H1 (cell line): ENCODE data around the gene RPL36A. TPM values are rescaled to one million over a fixed set of nuclear protein-coding genes. Genes with fewer than 3 reads are reported as not detected.

ENCODE experiments used
- CTCF ChIA-PET: fragments of 300-600 bp; sonication (Branson Sonifier 250); formaldehyde crosslinking; loops from one replicate; lab custom pipeline; 2021; ENCODE audit not compliant: partially characterized antibody; lab: Charles Lee
- POLR2A ChIA-PET: fragments of 300-600 bp; sonication (Branson Sonifier 250); formaldehyde crosslinking; loops from one replicate; lab custom pipeline; 2021; ENCODE audit warnings: inconsistent platforms; ENCODE audit not compliant: partially characterized antibody; lab: Charles Lee
- DNase-seq, 2 experiments: peaks; one replicate each; pipeline versions ENCODE4 v3.0.0 to v3.0.0-alpha.2; 2010 to 2022; ENCODE audit warnings: low spot score in 2 of 2, low read depth in 1 of 2, mixed read lengths in 1 of 2
- FAIRE-seq: peaks from 2 replicates; lab custom pipeline; 2011; peaks lifted over from hg19 to GRCh38; lab: Jason Lieb, UNC
- H2AFZ ChIP-seq: 2 replicates; pipeline ENCODE4 v1.8.1; 2012; ENCODE audit warnings: low read length, inconsistent platforms
- H2AK5ac ChIP-seq: 2 replicates; pipeline ENCODE4 v1.6.1; 2013; ENCODE audit warnings: low read depth, low read length
- H2BK120ac ChIP-seq: replicated peaks from 2 replicates; pipeline ENCODE3; 2013; ENCODE audit warnings: low read depth, low read length, inconsistent platforms
- H2BK12ac ChIP-seq: 2 replicates; pipeline ENCODE4 v1.6.1; 2013; ENCODE audit warnings: low read depth, low read length
- H2BK15ac ChIP-seq: 2 replicates; pipeline ENCODE4 v1.6.1; 2013; ENCODE audit warnings: low read length
- H2BK20ac ChIP-seq: 2 replicates; pipeline ENCODE4 v1.6.1; 2013; ENCODE audit warnings: low read length
- H2BK5ac ChIP-seq: 2 replicates; pipeline ENCODE4 v1.6.1; 2013; ENCODE audit warnings: low read depth, low read length
- H3K14ac ChIP-seq: 2 replicates; pipeline ENCODE4 v1.6.1; 2013; ENCODE audit warnings: inconsistent platforms; ENCODE audit not compliant: insufficient read length
- H3K18ac ChIP-seq: 2 replicates; pipeline ENCODE4 v1.6.1; 2013; ENCODE audit warnings: low read length; ENCODE audit errors: extremely low read depth
- H3K23ac ChIP-seq: 2 replicates; pipeline ENCODE4 v1.6.1; 2013; ENCODE audit warnings: inconsistent platforms; ENCODE audit not compliant: insufficient read length
- H3K23me2 ChIP-seq: 2 replicates; pipeline ENCODE4 v1.6.1; 2013; ENCODE audit warnings: low read depth, low read length
- H3K27ac ChIP-seq: 2 replicates; pipeline ENCODE4 v1.6.1; 2011; ENCODE audit warnings: low read depth, low read length, inconsistent platforms
- H3K27me3 ChIP-seq, 4 experiments: replicated peaks in 1 of 4; 1 replicate in 1 of 4; 2 replicates in 3 of 4; pipeline versions ENCODE4 v1.6.1 to v1.8.1; 2011 to 2013; ENCODE audit warnings: low read length in 3 of 4, mild to moderate bottlenecking in 3 of 4, inconsistent platforms in 2 of 4, mixed read lengths in 2 of 4, moderate library complexity in 1 of 4; ENCODE audit not compliant: control insufficient read depth in 3 of 4, insufficient read depth in 3 of 4; ENCODE audit errors: extremely low read depth in 1 of 4
- H3K36me3 ChIP-seq, 4 experiments: 2 replicates each; pipeline versions ENCODE4 v1.6.1 to v1.8.1; 2011 to 2013; ENCODE audit warnings: mild to moderate bottlenecking in 4 of 4, low read length in 3 of 4, moderate library complexity in 2 of 4, control low read depth in 1 of 4, inconsistent platforms in 1 of 4; ENCODE audit not compliant: insufficient read depth in 4 of 4, control insufficient read depth in 2 of 4
- H3K4ac ChIP-seq: replicated peaks from 2 replicates; pipeline ENCODE3; 2013; ENCODE audit warnings: low read length, low read depth, mixed read lengths, inconsistent platforms; ENCODE audit not compliant: insufficient read length
- H3K4me1 ChIP-seq, 4 experiments: replicated peaks in 1 of 4; 1 replicate in 1 of 4; 2 replicates in 3 of 4; pipeline versions ENCODE4 v1.6.1 to v1.8.1; 2011 to 2013; ENCODE audit warnings: low read length in 3 of 4, inconsistent platforms in 2 of 4, mixed read lengths in 1 of 4; ENCODE audit not compliant: insufficient read depth in 4 of 4, control insufficient read depth in 3 of 4
- H3K4me2 ChIP-seq, 2 experiments: 2 replicates each; pipeline versions ENCODE4 v1.6.1 to v1.8.1; 2011 to 2013; ENCODE audit warnings: low read depth in 2 of 2, low read length in 2 of 2, control low read depth in 1 of 2, inconsistent platforms in 1 of 2, mild to moderate bottlenecking in 1 of 2; ENCODE audit not compliant: insufficient read depth in 1 of 2
- H3K4me3 ChIP-seq, 4 experiments: fragments of 200-600, 300-600 bp in 1 of 4; sonication (generic), shearing (Covaris generic), sonication (Bioruptor Twin) in 1 of 4; 2 replicates each; pipeline versions ENCODE4 v1.5.1 to v1.8.1; 2011 to 2016; ENCODE audit warnings: low read length in 4 of 4, low read depth in 3 of 4, control low read depth in 2 of 4, inconsistent platforms in 2 of 4, mild to moderate bottlenecking in 2 of 4, mixed read lengths in 1 of 4, moderate library complexity in 1 of 4; ENCODE audit not compliant: insufficient read depth in 2 of 4; ENCODE audit errors: extremely low read depth in 1 of 4
- H3K56ac ChIP-seq: replicated peaks from 2 replicates; pipeline ENCODE3; 2013; ENCODE audit warnings: low read depth, mild to moderate bottlenecking, mixed read lengths, low read length, inconsistent platforms; ENCODE audit not compliant: insufficient read length
- H3K79me1 ChIP-seq: 2 replicates; pipeline ENCODE4 v1.6.1; 2013; ENCODE audit warnings: low read depth, low read length, control low read depth
- H3K79me2 ChIP-seq, 2 experiments: 2 replicates each; pipeline versions ENCODE4 v1.6.1 to v1.8.1; 2012 to 2013; ENCODE audit warnings: low read length in 2 of 2, mild to moderate bottlenecking in 2 of 2, inconsistent platforms in 1 of 2; ENCODE audit not compliant: insufficient read depth in 2 of 2, control insufficient read depth in 1 of 2
- H3K9ac ChIP-seq, 4 experiments: replicated peaks in 1 of 4; 1 replicate in 1 of 4; 2 replicates in 3 of 4; pipeline versions ENCODE4 v1.6.1 to v1.8.1; 2011 to 2013; ENCODE audit warnings: low read depth in 3 of 4, low read length in 3 of 4, control low read depth in 2 of 4, mild to moderate bottlenecking in 2 of 4, moderate library complexity in 2 of 4, inconsistent platforms in 1 of 4; ENCODE audit errors: extremely low read depth in 1 of 4
- H3K9me3 ChIP-seq, 2 experiments: 2 replicates each; pipeline versions ENCODE4 v1.6.1 to v1.8.1; 2012 to 2013; ENCODE audit warnings: mild to moderate bottlenecking in 2 of 2, moderate library complexity in 2 of 2, control low read depth in 1 of 2, inconsistent platforms in 1 of 2, low read depth in 1 of 2, low read length in 1 of 2, mixed read lengths in 1 of 2; ENCODE audit not compliant: insufficient read depth in 2 of 2
- H4K20me1 ChIP-seq, 2 experiments: replicated peaks in 1 of 2; 2 replicates each; pipeline versions ENCODE3 to v1.8.1; 2011 to 2013; ENCODE audit warnings: inconsistent platforms in 2 of 2, low read length in 2 of 2, mild to moderate bottlenecking in 1 of 2; ENCODE audit not compliant: insufficient read depth in 2 of 2, control insufficient read depth in 1 of 2
- H4K5ac ChIP-seq: 2 replicates; pipeline ENCODE4 v1.6.1; 2013; ENCODE audit warnings: low read length, low read depth, mixed read lengths, inconsistent platforms; ENCODE audit not compliant: insufficient read length
- H4K8ac ChIP-seq: 2 replicates; pipeline ENCODE4 v1.8.0; 2013; ENCODE audit warnings: mild to moderate bottlenecking, moderate library complexity, low read length, inconsistent platforms; ENCODE audit not compliant: insufficient read depth; ENCODE audit errors: extremely low read depth
- H4K91ac ChIP-seq: replicated peaks from 2 replicates; pipeline ENCODE3; 2013; ENCODE audit warnings: low read length, mixed read lengths, inconsistent platforms; ENCODE audit not compliant: insufficient read length
- CHD1 ChIP-seq: IDR thresholded peaks from 2 replicates; pipeline ENCODE4 v1.6.1; 2012; ENCODE audit warnings: low read depth, low read length, improper control_type of control experiment
- CREB1 ChIP-seq: IDR thresholded peaks from 2 replicates; pipeline ENCODE4 v1.6.1; 2012; ENCODE audit warnings: inconsistent platforms
- GTF2F1 ChIP-seq: IDR thresholded peaks from 2 replicates; pipeline ENCODE4 v1.6.1; 2012; ENCODE audit warnings: low read depth, low read length, improper control_type of control experiment, borderline replicate concordance
- KDM4A ChIP-seq: IDR thresholded peaks from one replicate; pipeline ENCODE4 v1.7.1; 2012; ENCODE audit warnings: low read depth, mild to moderate bottlenecking, moderate library complexity, low read length, inconsistent platforms; ENCODE audit not compliant: severe bottlenecking
- PHF8 ChIP-seq: fragments of 200-600 bp; sonication (generic); conservative IDR thresholded peaks from 2 replicates; pipeline ENCODE4 v1.7.1; 2012; ENCODE audit warnings: low read depth, mild to moderate bottlenecking, inconsistent platforms, low read length, moderate library complexity
- POLR2A ChIP-seq, 2 experiments: IDR thresholded peaks; 1 replicate in 1 of 2; 2 replicates in 1 of 2; pipeline ENCODE4 v1.6.1; 2011; ENCODE audit warnings: low read depth in 2 of 2, low read length in 2 of 2, mild to moderate bottlenecking in 2 of 2; ENCODE audit errors: control extremely low read depth in 1 of 2
- SP2 ChIP-seq: IDR thresholded peaks from 2 replicates; pipeline ENCODE4 v1.6.1; 2012; ENCODE audit warnings: mild to moderate bottlenecking, low read length, inconsistent platforms
- TBP ChIP-seq: IDR thresholded peaks from 2 replicates; pipeline ENCODE4 v1.6.1; 2011; ENCODE audit warnings: low read depth, low read length, improper control_type of control experiment
- WGBS, 2 experiments: shearing (Covaris generic) in 1 of 2; methylation state at CpG; one replicate each; pipeline versions ENCODE4 v1.1.6 to v1.1.7; 2013 to 2015; ENCODE audit warnings: low lambda C conversion rate in 2 of 2, mixed read lengths in 2 of 2, inconsistent platforms in 1 of 2, low coverage in 1 of 2, missing lambda C conversion rate in 1 of 2; ENCODE audit not compliant: insufficient replicate concordance in 2 of 2, insufficient coverage in 1 of 2, insufficient read length in 1 of 2; ENCODE audit errors: extremely low coverage in 1 of 2, missing lambda C conversion rate in 1 of 2; 5-methylcytosine and 5-hydroxymethylcytosine counted together
- long read RNA-seq, 2 experiments: library from RNA in 1 of 2; library from capped mRNA in 1 of 2; stranded (forward); transcript quantifications; one replicate each; pipeline ENCODE4 v2.0.0, GENCODE V29; 2021; ENCODE audit warnings: inconsistent platforms in 1 of 2
- polyA minus RNA-seq, 3 experiments: library from RNA; depleted of rRNA, polyadenylated mRNA; stranded (reverse); fragments of >200 nt; gene quantifications; 1 replicate in 2 of 3; 2 replicates in 1 of 3; pipeline ENCODE4 v1.2.3, GENCODE V29; 2011
- polyA plus RNA-seq, 7 experiments: library from polyadenylated mRNA; depleted of rRNA in 3 of 7; stranded (reverse) in 5 of 7; unstranded in 2 of 7; fragments of >200 nt in 5 of 7; fragments of 200-250 nt in 2 of 7; gene quantifications; 1 replicate in 5 of 7; 2 replicates in 1 of 7; 4 replicates in 1 of 7; pipeline versions ENCODE4 v1.2.1 to v1.2.3, GENCODE V29; 2011 to 2013; ENCODE audit warnings: missing spikeins in 2 of 7, mixed read lengths in 2 of 7
- total RNA-seq: library from RNA; stranded (reverse); fragmentation: NEBNext Ultra II Directional; extraction: Animal tissue kit (Norgen Biotek cat#: 25700); gene quantifications from 2 replicates; pipeline ENCODE4 v1.2.1, GENCODE V29; 2021

RPL36A gene
- total RNA-seq: 271 and 309 TPM in 2 replicates
- polyA plus RNA-seq (2011; rRNA removed): 985 and 1,587 TPM in 2 replicates
- polyA plus RNA-seq (2011; cell fraction: cytosol; rRNA removed): 2,146 TPM
- polyA plus RNA-seq (2011; cell fraction: nucleus; rRNA removed): 334 TPM
- 2,347 to 3,718 TPM (median 3,008 TPM) in 4 replicates for polyA plus RNA-seq (2012, experiment 1 of 2)
- polyA plus RNA-seq (2012, experiment 2 of 2): 1,533 TPM
- 3,890 TPM for polyA plus RNA-seq (2013, experiment 1 of 2)
- polyA plus RNA-seq (2013, experiment 2 of 2): 3,945 TPM
- 185 and 254 TPM in 2 replicates for polyA minus RNA-seq (2011; rRNA and poly(A)+ RNA removed)
- polyA minus RNA-seq (2011; cell fraction: cytosol; rRNA and poly(A)+ RNA removed): 188 TPM
- 274 TPM for polyA minus RNA-seq (2011; cell fraction: nucleus; rRNA and poly(A)+ RNA removed)
- long read RNA-seq, experiment 1, transcript RPL36A-203 (5 exons, 910 nt): major isoform, 38 of 46 reads
- long read RNA-seq, experiment 1, partial matches to known transcripts: 3 of 46 reads
- long read RNA-seq, experiment 1, other reads (novel, unspliced or antisense): 2 of 46 reads
- long read RNA-seq, experiment 2, transcript RPL36A-204 (3 exons, 2,240 nt): major isoform, 5 of 18 reads
- long read RNA-seq, experiment 2, partial matches to known transcripts: 4 of 18 reads
- long read RNA-seq, experiment 2, other reads (novel, unspliced or antisense): 9 of 18 reads

DNA sequence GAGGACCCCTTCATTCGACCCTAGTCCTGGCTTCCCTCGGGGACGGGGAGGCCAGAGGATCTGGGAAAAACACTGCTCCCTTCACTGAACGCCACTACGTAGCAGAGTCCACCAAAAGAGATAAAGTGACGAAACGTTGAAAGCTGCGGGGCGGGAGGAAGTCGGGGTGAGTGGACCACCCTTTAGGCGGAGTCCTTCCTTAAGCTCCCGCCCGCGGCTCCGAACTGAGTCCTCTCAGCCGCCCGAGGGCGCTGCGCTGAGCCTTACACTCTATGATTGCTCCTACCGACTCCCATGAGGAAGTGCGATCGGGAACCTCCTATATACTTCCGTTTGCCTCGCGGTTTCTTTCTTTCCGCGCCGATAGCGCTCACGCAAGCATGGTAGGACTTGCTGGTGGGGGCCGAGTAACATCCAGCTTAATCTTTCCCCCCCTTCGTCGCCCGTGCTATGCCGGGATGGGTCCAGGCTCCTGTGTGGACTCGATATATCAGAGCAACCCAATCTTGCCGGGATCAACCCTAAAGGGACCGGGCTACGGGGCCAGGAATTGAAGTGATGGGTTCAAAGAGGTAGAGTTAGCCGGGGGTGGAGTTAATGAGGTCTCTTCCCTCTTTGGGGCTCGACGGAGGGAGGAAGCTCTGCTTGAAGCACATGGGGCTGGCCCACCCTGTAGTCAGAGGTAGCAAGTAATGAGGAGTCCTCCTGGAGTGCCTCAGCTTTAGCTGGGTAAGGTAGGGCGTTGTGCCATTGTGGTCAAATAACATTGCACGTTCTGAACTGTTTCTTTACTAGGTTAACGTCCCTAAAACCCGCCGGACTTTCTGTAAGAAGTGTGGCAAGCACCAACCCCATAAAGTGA, at the start of gene RPL36A:
RPL36A (plus strand) TSS at position 348 of the 862 bp plus-strand sequence; CDS start at position 381, 33 bp downstream.
- peak within 1 kb of the TSS; percentile 39 for H3K56ac ChIP-seq
- peak within 1 kb of the TSS; percentile 56 to 90 for H3K4me2 ChIP-seq
- H3K79me2 ChIP-seq: peaks cover 0 to 23% of the 10 kb centered on the region in 2 experiments; a peak in 2 of 4 replicates
- no peaks in the 10 kb centered on the region for H3K9me3 ChIP-seq
- FAIRE-seq (no peak), DNase-seq (peak; percentile 70 to 80)
- H3K27ac ChIP-seq: peak within 1 kb of the TSS; percentile 88
- peaks cover 6 to 39% (median 16%) of the 10 kb centered on the region in 4 experiments for H3K36me3 ChIP-seq
- H3K18ac ChIP-seq: peak within 1 kb of the TSS; percentile 60
- WGBS, 2 experiments: 3% methylated on average over 24 of the region's 47 CpGs; no CpG with 5 or more reads in 1 of the 2 experiments
- peak within 1 kb of the TSS; percentile 83 for H2BK120ac ChIP-seq
- no peak within 1 kb of the TSS for H2BK20ac ChIP-seq
- no peak within 1 kb of the TSS for H2AFZ ChIP-seq
- H3K4ac ChIP-seq: peak within 1 kb of the TSS; percentile 14
- H3K79me1 ChIP-seq: no peaks in the 10 kb centered on the region
- peak within 1 kb of the TSS; percentile 73 for H4K91ac ChIP-seq
- peak within 1 kb of the TSS; percentile 45; the same call in 1 of the 2 replicates for H2AK5ac ChIP-seq
- peak within 1 kb of the TSS; percentile 81 for H2BK5ac ChIP-seq
- H3K14ac ChIP-seq: no peak within 1 kb of the TSS
- no peak within 1 kb of the TSS for H2BK12ac ChIP-seq
- ChIA-PET CTCF (interaction anchor here (0.6 to 2.2 kb wide), 8 partner anchors 10 to 77 kb away, joined by 3 to 10 read pairs (median 5); partner anchors contain the start of genes GLA and HNRNPH2), POLR2A (interaction anchor here (0.6 to 4.0 kb wide), 29 partner anchors 9 to 1690 kb away, joined by 3 to 45 read pairs (median 4); partner anchors contain the start of genes ARMCX2, GLA, HNRNPH2 and TIMM8A)
- no peak within 1 kb of the TSS for H3K23ac ChIP-seq
- H3K23me2 ChIP-seq: peaks cover 4% of the 10 kb centered on the region; the same call in 1 of the 2 replicates
- peak within 1 kb of the TSS; percentile 58 to 91 (median 86) for H3K4me3 ChIP-seq
- no peaks in the 10 kb centered on the region for H3K27me3 ChIP-seq
- H4K8ac ChIP-seq: peak within 1 kb of the TSS; percentile 95
- H3K4me1 ChIP-seq: no peaks in the 10 kb centered on the region; a peak in 1 of 7 replicates
- H4K20me1 ChIP-seq: peaks cover 0 to 2% of the 10 kb centered on the region in 2 experiments
- peak within 1 kb of the TSS; percentile 71 for H4K5ac ChIP-seq
- H3K9ac ChIP-seq: peak within 1 kb of the TSS; percentile 85 to 97 (median 92)
- no peak within 1 kb of the TSS for H2BK15ac ChIP-seq
- 0 out of 2 replicates have a peak, but pooled peaks have one; percentile 53 for TF ChIP-seq GTF2F1
- peak; percentile 54; the same call in 1 of the 2 replicates for TF ChIP-seq CREB1
- peak; percentile 97 to 98 for TF ChIP-seq POLR2A (IDR thresholded peaks at IDR 0.05; ENCODE audit: control extremely low read depth in 1 of 2, low read depth in 2 of 2, low read length in 2 of 2)
- peak; percentile 14; the same call in 1 of the 2 replicates for TF ChIP-seq CHD1
- peak; percentile 64 for TF ChIP-seq SP2
- TF ChIP-seq TBP: peak; percentile 97
- peak; percentile 83 for TF ChIP-seq PHF8
- TF ChIP-seq KDM4A: no peak
